Measurements from ENCODE around the gene CXCL9. TPM values are rescaled to one million over a fixed set of nuclear protein-coding genes. Genes with fewer than 3 reads are reported as not detected.
A peak's percentile ranks its signal among the peaks of the same experiment; 100 is the strongest.

CXCL9 gene
- total RNA-seq, 1 donor from 2014 or later = 1.3 TPM

DNA sequence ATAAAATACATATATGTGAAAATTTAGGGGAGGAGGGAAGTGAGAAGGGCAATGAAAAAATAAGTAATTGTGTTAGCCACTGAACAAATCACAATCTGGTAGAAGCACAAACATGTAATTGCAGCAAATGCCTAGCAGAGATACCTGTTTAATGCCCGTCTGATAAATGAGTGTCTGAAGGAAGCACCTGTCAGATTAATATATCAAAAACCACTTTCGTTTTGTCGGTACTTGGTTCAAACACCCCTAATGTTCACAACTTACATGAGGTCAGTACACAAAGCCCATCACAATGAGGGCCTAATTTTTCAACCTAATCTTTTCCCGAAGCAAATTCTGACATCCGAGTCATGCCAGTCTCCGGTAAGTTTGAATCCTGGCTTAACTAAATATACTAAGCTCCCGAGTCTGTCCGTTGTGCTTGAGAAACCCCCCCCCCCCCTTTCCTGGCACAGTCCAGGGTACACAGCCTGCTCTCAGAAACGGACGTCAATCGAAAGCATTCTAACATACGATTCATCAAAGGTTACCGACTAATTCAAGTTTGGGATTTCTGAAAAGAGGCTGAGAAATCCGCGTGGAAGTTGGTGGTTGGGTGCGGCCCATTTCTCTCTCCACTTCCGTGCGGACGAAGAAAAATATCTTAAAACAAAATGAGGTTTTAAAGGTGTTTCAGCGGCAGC lies 17.3 kb downstream of the CXCL9 start:
- H3K9me3 ChIP-seq = no peaks in the 10 kb centered on the region
- peaks cover 3% of the 10 kb centered on the region for H3K36me3 ChIP-seq
- TF ChIP-seq CTCF (IDR thresholded peaks at IDR 0.05) = no peak
- peak overlapping the region; percentile 69 for H3K27ac ChIP-seq
- peak; percentile 31 to 58 for ATAC-seq
- intact Hi-C loops (cut with DNase I) = loop anchor here (10.0 kb wide), 1 partner anchor 75 kb away; no protein-coding TSS in a partner anchor
- peak overlapping the region; percentile 82 for H3K4me3 ChIP-seq
- no peaks in the 10 kb centered on the region for H3K27me3 ChIP-seq (ENCODE audit: low read depth)
- peaks cover 21% of the 10 kb centered on the region for H3K4me1 ChIP-seq
- no peak for DNase-seq

DNA sequence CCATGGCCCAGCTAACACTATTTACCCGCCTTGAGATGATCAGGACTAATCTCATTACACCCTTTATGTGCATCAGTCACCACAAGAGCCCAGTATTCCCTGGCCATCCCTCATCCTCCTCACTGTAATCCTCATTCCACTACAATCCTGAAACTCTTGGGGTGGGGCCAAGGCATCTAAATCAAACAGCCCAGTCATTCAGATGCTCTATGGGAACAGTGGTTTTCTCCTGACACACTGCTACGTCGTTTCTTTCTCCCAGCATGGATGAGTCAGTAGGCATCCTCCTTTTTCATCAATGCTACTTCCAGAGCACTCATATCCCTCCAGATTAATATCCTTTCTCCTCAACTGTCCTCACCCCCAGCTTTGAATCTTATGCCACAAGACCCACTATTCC lies 22.2 kb downstream of the CXCL9 start:
- intact Hi-C loops (cut with DNase I) = no loop called here
- no peaks in the 10 kb centered on the region for H3K27me3 ChIP-seq (ENCODE audit: low read depth)
- ATAC-seq (no peak), DNase-seq (no peak)
- no peaks in the 10 kb centered on the region for H3K9me3 ChIP-seq
- TF ChIP-seq CTCF (IDR thresholded peaks at IDR 0.05) = no peak
- H3K4me1 ChIP-seq = peaks cover 17% of the 10 kb centered on the region
- H3K36me3 ChIP-seq = peaks cover 30% of the 10 kb centered on the region
- H3K4me3 ChIP-seq = no peak overlapping the region
- H3K27ac ChIP-seq = no peak overlapping the region

DNA sequence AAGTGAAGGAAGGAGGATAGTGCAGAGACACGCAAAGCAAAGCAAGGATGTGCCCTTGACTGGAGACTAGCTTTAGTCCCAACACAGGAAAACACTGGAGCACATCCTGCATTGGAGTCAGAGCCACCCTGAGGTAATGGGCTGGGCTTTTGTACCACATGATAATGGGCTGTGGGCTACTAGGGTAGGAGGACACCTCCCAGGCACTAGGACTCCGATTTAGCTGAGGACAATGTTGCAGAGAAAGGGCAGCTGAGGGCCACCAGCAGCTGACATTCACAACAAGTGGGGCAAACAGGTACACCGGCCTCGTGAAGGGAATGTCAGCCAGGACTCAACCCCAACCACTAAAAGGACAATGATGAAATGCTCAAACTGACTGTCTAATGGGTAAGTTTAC lies 26.7 kb downstream of the CXCL9 start:
- Histone ChIP-seq H3K9me3 (peaks cover 6% of the 10 kb centered on the region), H3K27me3 (ENCODE audit: low read depth) (no peaks in the 10 kb centered on the region), H3K4me1 (no peaks in the 10 kb centered on the region), H3K27ac (no peak overlapping the region), H3K36me3 (peaks cover 72% of the 10 kb centered on the region), H3K4me3 (no peak overlapping the region)
- DNase-seq (no peak), ATAC-seq (no peak)
- TF ChIP-seq CTCF (IDR thresholded peaks at IDR 0.05) = no peak
- intact Hi-C loops (cut with DNase I) = no loop called here

DNA sequence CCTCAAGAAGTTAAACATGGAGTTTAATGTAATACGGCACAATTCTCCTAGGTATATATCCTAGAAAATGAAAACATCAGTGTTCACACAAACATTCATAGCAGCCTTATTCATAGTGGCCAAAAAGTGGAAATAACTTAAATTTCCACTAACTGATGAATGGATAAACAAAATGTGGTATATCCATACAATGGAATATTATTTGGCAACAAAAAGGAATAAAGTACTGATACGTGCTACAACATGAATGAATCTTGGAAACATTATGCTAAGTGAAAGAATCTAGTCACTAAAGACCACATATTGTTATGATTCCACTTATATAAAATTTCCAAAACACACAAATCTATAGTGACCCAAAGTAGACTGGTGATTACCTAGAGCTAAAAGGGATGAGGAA lies 31.1 kb downstream of the CXCL9 start:
- intact Hi-C loops (cut with DNase I) = no loop called here
- ATAC-seq = no peak
- H3K36me3 ChIP-seq = peaks cover 99% of the 10 kb centered on the region

DNA sequence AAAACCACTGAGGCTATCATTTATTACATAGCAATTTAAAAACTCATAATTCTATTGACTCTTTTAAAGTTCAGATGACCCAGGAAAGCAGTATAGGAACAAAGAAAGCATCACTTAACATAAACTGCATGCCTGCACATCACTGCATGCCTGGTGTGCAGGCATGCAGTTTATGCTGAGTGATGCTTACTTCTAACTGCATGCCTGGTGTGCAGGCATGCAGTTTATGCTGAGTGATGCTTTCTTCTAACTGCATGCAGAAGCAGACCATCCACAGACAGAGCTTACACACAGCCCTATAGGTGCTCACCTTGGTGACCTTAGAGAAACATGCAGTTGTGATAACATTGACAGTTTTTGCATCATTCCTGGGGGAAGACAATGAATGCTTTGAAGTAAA lies 33.5 kb downstream of the CXCL9 start:
- DNase-seq (no peak), ATAC-seq (no peak)
- TF ChIP-seq CTCF (IDR thresholded peaks at IDR 0.05) = no peak
- intact Hi-C loops (cut with DNase I) = no loop called here
- Histone ChIP-seq H3K36me3 (peaks cover 100% of the 10 kb centered on the region), H3K9me3 (peaks cover 6% of the 10 kb centered on the region), H3K4me3 (no peak overlapping the region), H3K27me3 (ENCODE audit: low read depth) (no peaks in the 10 kb centered on the region), H3K4me1 (no peaks in the 10 kb centered on the region), H3K27ac (no peak overlapping the region)

More for the DNA sequence above, 31.1 kb downstream of the CXCL9 start:
- DNase-seq = no peak
- no peak for TF ChIP-seq CTCF (IDR thresholded peaks at IDR 0.05)
- Histone ChIP-seq H3K27ac (no peak overlapping the region), H3K4me3 (no peak overlapping the region), H3K9me3 (peaks cover 6% of the 10 kb centered on the region), H3K4me1 (no peaks in the 10 kb centered on the region), H3K27me3 (ENCODE audit: low read depth) (no peaks in the 10 kb centered on the region)

Measured in lower lobe of right lung (tissue), 2 donors.